ENCODE measurements around the gene ANKRD33B.
"Not testable (repeated sequence)": the region's sequence is repeated elsewhere in the genome, so short reads cannot be mapped to it uniquely, and the experiment has no call there.

ANKRD33B gene

DNA sequence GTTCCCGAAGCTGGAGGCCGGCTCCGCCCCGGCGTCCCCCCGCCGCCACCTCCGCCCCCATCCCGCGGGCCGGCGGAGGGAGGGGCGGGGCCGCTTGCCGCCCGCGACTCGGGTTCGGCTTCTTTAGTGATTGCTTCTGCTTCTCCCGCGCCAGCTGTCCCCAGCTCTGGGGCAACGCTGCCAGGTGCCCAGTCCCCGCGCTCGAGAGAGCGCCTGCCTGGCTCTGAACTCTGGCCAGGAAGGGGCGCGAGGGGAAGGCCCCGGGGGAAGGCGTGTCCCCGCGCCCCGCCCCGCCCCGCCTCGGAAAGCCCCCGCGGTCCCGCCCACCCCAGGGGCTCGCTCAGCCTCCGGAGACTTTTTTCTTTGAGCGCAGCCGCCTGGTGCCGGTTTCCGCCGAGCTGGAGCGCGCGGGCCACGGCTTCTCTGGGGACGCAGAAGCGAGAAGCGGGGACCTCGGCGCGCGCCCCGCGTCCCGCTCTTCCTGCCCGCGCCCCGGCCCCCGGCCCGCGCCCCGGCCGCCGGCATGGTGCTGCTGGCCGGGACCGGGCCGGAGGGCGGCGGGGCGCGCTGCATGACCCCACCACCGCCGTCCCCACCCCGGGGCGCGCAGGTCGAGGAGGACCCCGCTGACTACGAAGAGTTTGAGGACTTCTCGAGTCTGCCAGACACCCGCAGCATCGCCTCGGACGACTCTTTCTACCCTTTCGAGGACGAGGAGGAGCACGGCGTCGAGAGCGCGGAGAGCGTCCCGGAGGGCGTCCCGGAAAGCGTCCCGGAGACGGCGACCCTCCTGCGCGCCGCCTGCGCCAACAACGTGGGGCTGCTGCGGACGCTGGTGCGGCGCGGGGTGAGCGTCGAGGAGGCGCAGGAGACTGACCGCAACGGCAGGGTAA is at the start of gene ANKRD33B:
Gene ANKRD33B, plus strand, starts transcription at position 126 of the 893 bp plus-strand sequence. Its CDS starts 398 bp downstream, at position 524.
- DNase-seq (ENCODE audit: low read depth in 2 of 2), result peak; percentile 56 to 64

DNA sequence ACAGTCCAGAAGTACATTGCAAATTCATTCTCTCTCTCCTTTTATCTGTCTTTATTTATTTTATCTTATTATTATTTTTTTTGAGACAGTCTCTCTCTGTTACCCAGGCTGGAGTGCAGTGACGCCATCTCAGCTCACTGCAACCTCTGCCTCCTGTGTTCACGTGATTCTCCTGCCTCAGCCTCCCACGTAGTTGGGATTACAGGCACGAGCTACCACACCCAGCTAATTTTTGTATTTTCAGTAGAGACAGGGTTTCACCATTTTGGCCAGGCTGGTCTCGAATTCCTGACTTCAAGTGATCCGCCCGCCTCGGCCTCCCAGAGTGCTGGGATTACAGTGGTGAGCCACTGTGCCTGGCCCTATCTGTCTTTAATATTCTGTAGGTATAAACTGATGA is 49.3 kb upstream of the ANKRD33B start:
- DNase-seq (ENCODE audit: low read depth in 2 of 2), result not testable (repeated sequence)

DNA sequence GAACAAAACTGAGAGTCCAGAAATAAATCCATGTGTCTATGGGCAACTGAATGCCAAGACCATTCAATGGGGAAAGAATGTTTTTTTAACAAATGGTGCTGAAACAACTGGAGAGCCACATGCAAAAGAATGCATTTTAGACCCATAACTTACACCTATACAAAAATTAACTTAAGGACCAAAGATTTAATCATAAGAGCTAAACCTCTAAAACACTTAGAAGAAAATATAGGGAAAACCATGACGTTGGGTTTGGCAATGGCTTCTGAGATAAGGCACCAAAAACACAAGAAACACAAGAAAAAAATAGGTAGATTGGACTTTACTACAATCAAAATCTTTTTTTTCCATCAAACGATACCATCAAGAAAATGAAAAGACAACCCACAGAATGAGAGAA is 48.4 kb upstream of the ANKRD33B start:
- DNase-seq (ENCODE audit: low read depth in 2 of 2), result no peak

- no peak for DNase-seq (ENCODE audit: low read depth in 2 of 2)
Observed at GRCh38 chr5:10518347-10518746, 45.5 kb upstream of the ANKRD33B start.

- no peak for DNase-seq (ENCODE audit: low read depth in 2 of 2)
Observed at GRCh38 chr5:10519729-10520128, 44.1 kb upstream of the ANKRD33B start.

GRCh38 chr5:10520706-10521105 is 43.2 kb upstream of the ANKRD33B start:
- no peak for DNase-seq (ENCODE audit: low read depth in 2 of 2)

GRCh38 chr5:10521466-10522223 is 42.2 kb upstream of the ANKRD33B start:
- DNase-seq (ENCODE audit: low read depth in 2 of 2), result no peak

GRCh38 chr5:10522224-10522611 is 41.7 kb upstream of the ANKRD33B start:
- DNase-seq (ENCODE audit: low read depth in 2 of 2), result no peak

- no peak for DNase-seq (ENCODE audit: low read depth in 2 of 2)
Observed at GRCh38 chr5:10524376-10525123, 39.3 kb upstream of the ANKRD33B start.

- DNase-seq (ENCODE audit: low read depth in 2 of 2), result no peak
Observed at GRCh38 chr5:10525124-10525495, 38.8 kb upstream of the ANKRD33B start.

- no peak for DNase-seq (ENCODE audit: low read depth in 2 of 2)
Observed at GRCh38 chr5:10527281-10527950, 36.5 kb upstream of the ANKRD33B start.

GRCh38 chr5:10528056-10528816 is 35.6 kb upstream of the ANKRD33B start:
- DNase-seq (ENCODE audit: low read depth in 2 of 2), result no peak

GRCh38 chr5:10528827-10529226 is 35.0 kb upstream of the ANKRD33B start:
- no peak for DNase-seq (ENCODE audit: low read depth in 2 of 2)

DNA sequence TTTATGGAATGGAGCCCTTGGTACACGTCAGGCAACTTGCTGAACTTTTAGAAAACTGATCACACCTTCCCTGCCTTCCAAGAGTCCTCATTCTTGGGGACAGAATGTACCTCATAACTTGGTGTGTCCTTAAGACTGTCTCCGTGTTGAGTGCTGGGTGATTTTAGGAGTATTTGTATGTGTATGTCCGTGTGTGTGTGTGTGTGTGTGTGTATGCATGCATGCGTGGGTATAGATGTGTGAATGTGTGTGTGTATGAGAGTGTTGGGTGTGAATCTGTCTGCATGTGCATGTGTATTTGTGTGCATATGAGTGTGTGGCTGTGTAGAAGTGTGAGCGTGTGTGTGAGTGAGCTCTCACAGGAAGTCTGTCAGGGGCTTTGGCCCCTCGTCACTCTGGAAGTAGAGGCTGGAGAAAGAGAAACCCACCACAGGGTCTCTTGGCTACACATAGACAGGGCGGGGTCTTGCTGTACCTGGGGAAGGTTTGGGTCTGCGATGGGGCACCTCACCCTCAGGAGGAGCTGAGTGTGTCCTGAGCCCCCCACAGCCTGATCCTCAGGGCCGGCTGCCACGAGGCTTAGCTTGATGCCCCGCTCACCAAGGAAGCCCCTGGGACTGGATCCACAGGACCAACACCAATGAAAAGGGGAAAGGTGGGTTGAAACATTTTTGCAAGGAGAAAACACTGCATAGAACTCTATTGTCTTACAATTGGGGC is 33.1 kb upstream of the ANKRD33B start:
- no peak for DNase-seq (ENCODE audit: low read depth in 2 of 2)

- no peak for DNase-seq (ENCODE audit: low read depth in 2 of 2)
Observed at GRCh38 chr5:10532421-10532820, 31.4 kb upstream of the ANKRD33B start.

DNA sequence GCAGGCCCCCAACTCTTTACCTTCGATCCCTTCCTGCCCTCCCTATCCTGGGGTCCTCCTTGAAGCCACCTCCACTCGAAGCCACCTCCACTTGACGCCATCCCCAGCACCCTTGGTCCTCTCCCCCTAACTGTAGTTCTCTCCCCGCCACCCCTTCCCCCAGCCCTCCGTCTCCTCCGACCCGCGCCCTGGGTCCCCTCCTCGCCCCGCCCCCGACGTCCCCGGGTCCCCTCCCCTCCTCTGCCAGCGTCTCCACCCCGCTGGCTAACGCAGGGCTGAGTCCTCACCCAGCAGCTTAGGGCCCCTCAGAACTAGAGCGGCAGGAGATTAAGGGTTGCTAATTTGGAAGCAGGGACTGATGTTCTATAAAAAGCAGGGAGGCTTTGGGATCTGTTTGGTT is 30.6 kb upstream of the ANKRD33B start:
- no peak for DNase-seq (ENCODE audit: low read depth in 2 of 2)

DNA sequence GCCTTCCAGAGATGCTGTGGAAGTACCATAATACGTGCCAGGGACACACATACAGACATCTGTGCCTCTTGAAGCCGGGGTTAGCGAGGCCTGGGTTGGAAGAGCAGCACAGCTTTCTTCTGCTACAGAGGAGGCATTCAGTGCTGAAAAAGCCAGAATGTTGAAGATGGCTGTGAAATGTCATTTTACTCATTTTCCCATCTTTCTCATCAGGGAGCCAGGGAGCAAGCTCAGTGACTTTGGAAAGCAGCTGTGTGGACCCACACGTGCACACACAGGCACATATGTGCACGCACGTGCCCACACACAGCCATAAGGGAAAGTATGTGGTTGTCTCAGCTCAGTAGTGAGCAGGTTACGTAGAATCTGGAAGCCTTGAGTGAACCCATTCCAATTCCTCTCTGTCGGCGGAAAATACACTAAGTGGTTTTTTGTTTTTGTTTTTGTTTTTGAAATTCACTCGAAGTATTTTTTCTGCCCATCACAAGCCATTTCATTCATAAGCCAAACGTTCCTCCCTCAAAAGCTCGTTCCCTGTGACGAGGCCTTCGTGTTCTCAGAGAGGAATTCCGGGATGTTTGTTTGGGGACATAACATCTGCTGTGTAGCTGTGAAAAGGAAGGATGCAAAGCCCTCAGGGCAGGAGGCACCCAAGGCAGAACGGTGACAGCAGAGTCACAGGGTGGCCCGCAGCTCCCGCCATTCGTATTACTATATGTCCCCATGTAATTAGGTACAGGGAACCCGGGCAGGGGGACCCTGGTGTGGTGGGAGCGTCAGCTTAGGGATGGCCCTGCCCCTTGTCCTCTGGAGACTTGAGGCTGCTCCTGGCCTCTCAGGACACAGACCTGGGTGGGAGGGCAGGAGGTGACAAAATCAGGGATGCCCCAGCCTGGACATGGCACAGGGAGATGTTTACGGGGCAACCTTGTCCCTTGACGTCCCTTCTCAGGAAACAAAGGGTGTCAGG is 29.0 kb upstream of the ANKRD33B start:
- no peak for DNase-seq (ENCODE audit: low read depth in 2 of 2)

GRCh38 chr5:10536511-10536910 is 27.4 kb upstream of the ANKRD33B start:
- no peak for DNase-seq (ENCODE audit: low read depth in 2 of 2)
